ENCODE data around the gene ISOC2. TPM values are rescaled to one million over a fixed set of nuclear protein-coding genes. Genes with fewer than 3 reads are reported as not detected.

The ISOC2 gene
- total RNA-seq, 1 donor from 2014 or later = 39.8 TPM

DNA sequence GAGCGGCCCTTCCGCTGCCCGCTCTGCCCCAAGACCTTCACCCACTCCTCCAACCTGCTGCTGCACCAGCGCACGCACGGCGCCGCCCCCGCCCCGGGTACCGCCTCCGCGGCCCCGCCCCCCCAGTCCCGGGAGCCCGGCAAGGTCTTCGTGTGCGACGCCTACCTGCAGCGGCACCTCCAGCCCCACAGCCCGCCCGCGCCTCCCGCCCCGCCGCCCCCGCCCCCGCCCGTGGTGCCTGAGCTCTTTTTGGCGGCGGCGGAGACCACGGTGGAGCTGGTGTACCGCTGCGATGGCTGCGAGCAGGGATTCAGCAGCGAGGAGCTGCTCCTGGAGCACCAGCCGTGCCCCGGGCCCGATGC is 20.3 kb upstream of the ISOC2 start:
- Mint-ChIP-seq H3K9me3 (ENCODE audit: low read depth) (no peaks in the 10 kb centered on the region), H3K27ac (ENCODE audit: unreplicated experiment) (no peak overlapping the region), H3K36me3 (ENCODE audit: low read depth) (no peaks in the 10 kb centered on the region), H3K27me3 (ENCODE audit: low read depth) (no peaks in the 10 kb centered on the region), H3K4me3 (ENCODE audit: unreplicated experiment) (no peak overlapping the region), H3K4me1 (ENCODE audit: low read depth) (peaks cover 37% of the 10 kb centered on the region)
- TF ChIP-seq, protein P1, sequence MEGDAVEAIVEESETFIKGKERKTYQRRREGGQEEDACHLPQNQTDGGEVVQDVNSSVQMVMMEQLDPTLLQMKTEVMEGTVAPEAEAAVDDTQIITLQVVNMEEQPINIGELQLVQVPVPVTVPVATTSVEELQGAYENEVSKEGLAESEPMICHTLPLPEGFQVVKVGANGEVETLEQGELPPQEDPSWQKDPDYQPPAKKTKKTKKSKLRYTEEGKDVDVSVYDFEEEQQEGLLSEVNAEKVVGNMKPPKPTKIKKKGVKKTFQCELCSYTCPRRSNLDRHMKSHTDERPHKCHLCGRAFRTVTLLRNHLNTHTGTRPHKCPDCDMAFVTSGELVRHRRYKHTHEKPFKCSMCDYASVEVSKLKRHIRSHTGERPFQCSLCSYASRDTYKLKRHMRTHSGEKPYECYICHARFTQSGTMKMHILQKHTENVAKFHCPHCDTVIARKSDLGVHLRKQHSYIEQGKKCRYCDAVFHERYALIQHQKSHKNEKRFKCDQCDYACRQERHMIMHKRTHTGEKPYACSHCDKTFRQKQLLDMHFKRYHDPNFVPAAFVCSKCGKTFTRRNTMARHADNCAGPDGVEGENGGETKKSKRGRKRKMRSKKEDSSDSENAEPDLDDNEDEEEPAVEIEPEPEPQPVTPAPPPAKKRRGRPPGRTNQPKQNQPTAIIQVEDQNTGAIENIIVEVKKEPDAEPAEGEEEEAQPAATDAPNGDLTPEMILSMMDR (IDR thresholded peaks at IDR 0.05) = no peak
- no peak for DNase-seq (ENCODE audit: low spot score)

DNA sequence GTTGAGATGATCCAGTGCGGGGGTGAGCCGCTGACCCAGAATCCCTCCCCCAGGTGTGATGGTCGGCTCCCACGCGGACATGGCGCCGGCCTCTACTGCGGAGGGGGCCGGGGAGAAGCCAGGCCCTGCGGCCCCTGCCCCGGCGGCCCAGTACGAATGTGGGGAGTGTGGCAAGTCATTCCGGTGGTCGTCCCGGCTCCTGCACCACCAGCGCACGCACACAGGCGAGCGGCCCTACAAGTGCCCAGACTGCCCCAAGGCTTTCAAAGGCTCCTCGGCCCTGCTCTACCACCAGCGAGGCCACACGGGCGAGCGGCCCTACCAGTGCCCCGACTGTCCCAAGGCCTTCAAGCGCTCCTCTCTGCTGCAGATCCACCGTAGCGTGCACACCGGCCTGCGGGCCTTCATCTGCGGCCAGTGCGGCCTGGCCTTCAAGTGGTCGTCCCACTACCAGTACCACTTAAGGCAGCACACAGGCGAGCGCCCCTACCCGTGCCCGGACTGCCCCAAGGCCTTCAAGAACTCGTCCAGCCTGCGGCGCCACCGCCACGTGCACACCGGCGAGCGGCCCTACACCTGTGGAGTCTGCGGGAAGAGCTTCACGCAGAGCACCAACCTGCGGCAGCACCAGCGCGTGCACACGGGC is 19.8 kb upstream of the ISOC2 start:
- TF ChIP-seq, protein P1 (IDR thresholded peaks at IDR 0.05) = no peak
- Mint-ChIP-seq H3K9me3 (ENCODE audit: low read depth) (no peaks in the 10 kb centered on the region), H3K4me3 (ENCODE audit: unreplicated experiment) (no peak overlapping the region), H3K27ac (ENCODE audit: unreplicated experiment) (no peak overlapping the region), H3K27me3 (ENCODE audit: low read depth) (no peaks in the 10 kb centered on the region), H3K36me3 (ENCODE audit: low read depth) (no peaks in the 10 kb centered on the region), H3K4me1 (ENCODE audit: low read depth) (peaks cover 36% of the 10 kb centered on the region)
- peak; percentile 81 for DNase-seq (ENCODE audit: low spot score)

DNA sequence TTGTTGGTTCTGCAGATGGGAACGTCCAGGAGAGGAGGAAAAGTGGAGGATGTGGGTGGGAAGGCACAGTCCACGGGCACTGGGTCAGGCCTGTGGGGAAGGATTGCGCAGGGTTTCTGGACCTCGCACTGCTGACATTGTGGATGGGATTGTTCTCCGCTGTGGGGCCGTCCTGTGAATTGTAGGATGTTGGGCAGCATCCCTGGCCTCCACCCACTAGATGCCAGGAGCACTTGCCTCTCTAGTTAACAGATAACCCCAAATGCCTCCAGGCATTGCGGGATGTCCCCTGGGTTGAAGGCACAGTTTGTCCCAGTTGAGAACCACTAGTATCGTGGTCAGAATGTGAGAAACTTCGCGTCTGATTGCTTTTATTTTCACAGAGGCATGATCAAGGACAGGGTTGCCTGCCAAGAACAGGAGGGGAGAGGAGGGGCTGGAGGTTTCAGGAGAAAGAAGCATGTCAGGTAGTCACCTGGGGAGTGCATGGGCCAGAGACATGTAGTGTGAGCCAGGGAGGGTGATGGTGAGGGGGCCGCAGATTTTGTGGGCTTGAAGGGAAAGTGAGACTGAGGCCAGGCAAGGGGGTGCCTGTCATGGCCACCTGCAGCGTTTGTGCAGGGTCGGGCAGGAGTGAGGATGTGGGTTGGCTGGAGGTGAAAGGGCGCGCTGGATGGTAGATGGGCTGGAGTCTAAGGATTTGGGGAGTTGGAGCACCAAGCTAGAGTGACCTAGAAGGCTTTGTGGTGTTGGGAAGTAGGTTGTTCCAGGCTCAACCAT is 18.2 kb upstream of the ISOC2 start:
- peak overlapping the region; percentile 3 for H3K27ac Mint-ChIP-seq (ENCODE audit: unreplicated experiment)
- H3K9me3 Mint-ChIP-seq (ENCODE audit: low read depth) = no peaks in the 10 kb centered on the region
- no peaks in the 10 kb centered on the region for H3K36me3 Mint-ChIP-seq (ENCODE audit: low read depth)
- TF ChIP-seq, protein P1 (IDR thresholded peaks at IDR 0.05) = no peak
- no peak for DNase-seq (ENCODE audit: low spot score)
- peak overlapping the region; percentile 26 for H3K4me3 Mint-ChIP-seq (ENCODE audit: unreplicated experiment)
- H3K27me3 Mint-ChIP-seq (ENCODE audit: low read depth) = no peaks in the 10 kb centered on the region
- peaks cover 38% of the 10 kb centered on the region for H3K4me1 Mint-ChIP-seq (ENCODE audit: low read depth)

DNA sequence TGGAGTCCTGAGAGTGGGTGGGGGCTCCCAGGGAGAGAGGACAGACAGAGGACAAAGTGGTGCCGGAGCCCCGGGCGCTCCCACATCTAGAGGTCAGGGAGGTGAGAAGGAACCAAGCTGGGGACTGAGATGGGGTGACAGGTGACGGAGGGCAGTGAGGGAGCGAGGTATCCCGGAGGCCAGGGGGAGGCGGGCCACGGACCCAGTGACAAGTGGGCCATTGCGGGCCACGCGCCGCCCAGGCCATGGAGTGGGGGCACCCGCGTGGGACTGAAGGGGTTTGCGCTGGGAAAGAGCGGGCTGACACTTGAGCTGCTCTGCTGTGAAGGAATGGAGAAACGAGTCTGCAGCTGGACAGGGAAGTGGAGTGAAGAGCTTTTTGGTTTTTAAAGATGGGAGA is 17.6 kb upstream of the ISOC2 start:
- no peak overlapping the region for H3K27ac Mint-ChIP-seq (ENCODE audit: unreplicated experiment)
- no peak overlapping the region for H3K4me3 Mint-ChIP-seq (ENCODE audit: unreplicated experiment)
- no peaks in the 10 kb centered on the region for H3K36me3 Mint-ChIP-seq (ENCODE audit: low read depth)
- no peaks in the 10 kb centered on the region for H3K27me3 Mint-ChIP-seq (ENCODE audit: low read depth)
- TF ChIP-seq, protein P1 (IDR thresholded peaks at IDR 0.05) = no peak
- peak; percentile 87 for DNase-seq (ENCODE audit: low spot score)
- H3K9me3 Mint-ChIP-seq (ENCODE audit: low read depth) = no peaks in the 10 kb centered on the region
- H3K4me1 Mint-ChIP-seq (ENCODE audit: low read depth) = peaks cover 41% of the 10 kb centered on the region

DNA sequence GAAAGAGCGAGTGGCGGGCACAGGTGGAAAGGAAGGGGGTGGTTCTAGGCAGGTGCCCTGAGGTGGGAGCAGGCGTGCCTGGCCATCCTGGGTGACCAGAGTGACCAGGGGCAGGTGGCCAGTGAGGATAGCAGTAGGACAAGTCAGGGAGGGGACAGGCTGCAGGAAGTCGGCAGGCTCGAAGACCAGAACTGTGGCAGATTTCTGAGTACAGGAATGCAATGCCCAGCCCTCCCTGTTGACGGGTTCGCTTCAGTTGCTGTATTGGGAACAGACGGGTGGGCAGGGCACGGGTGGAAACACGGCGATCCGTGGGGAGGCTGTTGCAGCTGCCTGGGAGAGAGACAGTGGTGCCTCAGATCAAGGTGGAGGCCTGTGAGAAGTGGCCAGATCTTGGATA is 16.9 kb upstream of the ISOC2 start:
- peak; percentile 86 for DNase-seq (ENCODE audit: low spot score)
- TF ChIP-seq, protein P1 (IDR thresholded peaks at IDR 0.05) = no peak
- H3K4me3 Mint-ChIP-seq (ENCODE audit: unreplicated experiment) = peak overlapping the region; percentile 94
- H3K9me3 Mint-ChIP-seq (ENCODE audit: low read depth) = no peaks in the 10 kb centered on the region
- H3K4me1 Mint-ChIP-seq (ENCODE audit: low read depth) = peaks cover 41% of the 10 kb centered on the region
- H3K27me3 Mint-ChIP-seq (ENCODE audit: low read depth) = no peaks in the 10 kb centered on the region
- H3K36me3 Mint-ChIP-seq (ENCODE audit: low read depth) = no peaks in the 10 kb centered on the region
- peak overlapping the region; percentile 23 for H3K27ac Mint-ChIP-seq (ENCODE audit: unreplicated experiment)
